ENCODE results near the gene IL1A. TPM values are rescaled to one million over a fixed set of nuclear protein-coding genes. Genes with fewer than 3 reads are reported as not detected.

IL1A gene
- total and polyA plus RNA-seq, 2 donors (not counting 3 experiments of a cell fraction or from before 2014, with no cell fraction given), result 0.29 to 1.4 TPM

DNA sequence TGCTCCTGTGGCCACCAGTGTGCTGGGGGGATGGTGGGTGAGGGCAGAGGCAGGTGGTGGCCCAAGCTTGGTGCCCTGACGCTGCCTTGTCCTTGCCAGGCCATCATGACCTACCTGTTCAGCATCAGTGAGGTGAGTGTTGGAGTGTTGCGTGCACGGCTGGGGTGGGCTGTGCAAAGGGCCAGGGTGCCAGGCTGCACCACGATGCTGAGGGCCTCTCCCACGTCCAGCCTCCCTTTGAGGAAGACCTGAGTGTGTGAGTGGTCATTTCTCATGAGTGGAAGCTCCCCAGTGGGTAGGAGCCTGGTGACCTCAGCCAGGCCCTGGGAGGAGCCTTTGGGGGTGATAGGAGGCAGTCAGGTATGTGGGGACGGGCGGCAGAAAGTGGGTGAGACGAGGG is 60.3 kb downstream of the IL1A start:
- no peak for FAIRE-seq
- H3K9ac ChIP-seq (replicated peaks; ENCODE audit: extremely low read depth, insufficient read depth, low read length), result no peak overlapping the region
- TF ChIP-seq EZH2 (IDR thresholded peaks at IDR 0.05; ENCODE audit: borderline replicate concordance, low read depth, low read length, severe bottlenecking), result no peak
- TF ChIP-seq POLR2AphosphoS5 (IDR thresholded peaks at IDR 0.05; ENCODE audit: insufficient read depth, low read depth, low read length), result no peak
- TF ChIP-seq, protein P1, sequence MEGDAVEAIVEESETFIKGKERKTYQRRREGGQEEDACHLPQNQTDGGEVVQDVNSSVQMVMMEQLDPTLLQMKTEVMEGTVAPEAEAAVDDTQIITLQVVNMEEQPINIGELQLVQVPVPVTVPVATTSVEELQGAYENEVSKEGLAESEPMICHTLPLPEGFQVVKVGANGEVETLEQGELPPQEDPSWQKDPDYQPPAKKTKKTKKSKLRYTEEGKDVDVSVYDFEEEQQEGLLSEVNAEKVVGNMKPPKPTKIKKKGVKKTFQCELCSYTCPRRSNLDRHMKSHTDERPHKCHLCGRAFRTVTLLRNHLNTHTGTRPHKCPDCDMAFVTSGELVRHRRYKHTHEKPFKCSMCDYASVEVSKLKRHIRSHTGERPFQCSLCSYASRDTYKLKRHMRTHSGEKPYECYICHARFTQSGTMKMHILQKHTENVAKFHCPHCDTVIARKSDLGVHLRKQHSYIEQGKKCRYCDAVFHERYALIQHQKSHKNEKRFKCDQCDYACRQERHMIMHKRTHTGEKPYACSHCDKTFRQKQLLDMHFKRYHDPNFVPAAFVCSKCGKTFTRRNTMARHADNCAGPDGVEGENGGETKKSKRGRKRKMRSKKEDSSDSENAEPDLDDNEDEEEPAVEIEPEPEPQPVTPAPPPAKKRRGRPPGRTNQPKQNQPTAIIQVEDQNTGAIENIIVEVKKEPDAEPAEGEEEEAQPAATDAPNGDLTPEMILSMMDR (IDR thresholded peaks at IDR 0.05; ENCODE audit: extremely low read depth in 1 of 2, insufficient read depth in 1 of 2, low read depth in 1 of 2, low read length in 2 of 2), result no peak
- no peak for TF ChIP-seq POLR2A (IDR thresholded peaks at IDR 0.05; ENCODE audit: low read depth, low read length)
- dilution Hi-C loops (cut with MboI; ENCODE audit: extremely low pct_ligation_motif_present, low sequenced_read_pairs) (no loop called here), intact Hi-C loops (cut with micrococcal nuclease) (no loop called here)
- H4K20me1 ChIP-seq (replicated peaks; ENCODE audit: control insufficient read depth, extremely low read depth, insufficient read depth, low read length), result no peaks in the 10 kb centered on the region
- peaks cover 0 to 1% of the 10 kb centered on the region in 2 experiments for H3K27me3 ChIP-seq (ENCODE audit: control insufficient read depth in 2 of 2, insufficient read depth in 2 of 2, low read length in 2 of 2)
- H3K79me2 ChIP-seq (ENCODE audit: control insufficient read depth, insufficient read depth, low read length), result no peaks in the 10 kb centered on the region
- no peaks in the 10 kb centered on the region for H3K9me1 ChIP-seq (replicated peaks; ENCODE audit: control insufficient read depth, extremely low read depth, insufficient read depth, low read length)
- CTCF ChIA-PET, result interaction anchor here (1.8 to 9.1 kb wide), 5 partner anchors 78 to 218 kb away, joined by 4 to 207 read pairs (median 68); partner anchors contain the start of genes CHCHD5 and SLC20A1
- BruUV-seq (replicated peaks), result no TSS peak
- no peak for DNase-seq (ENCODE audit: low read depth, low spot score)
- H3K9me3 ChIP-seq (replicated peaks; ENCODE audit: control insufficient read depth, insufficient read depth, low read length), result no peaks in the 10 kb centered on the region
- H3K27ac ChIP-seq (ENCODE audit: insufficient read depth, low read depth, low read length), result no peak overlapping the region
- H3K4me1 ChIP-seq (ENCODE audit: control insufficient read depth, extremely low read depth, insufficient read depth, low read length), result peaks cover 3% of the 10 kb centered on the region
- POLR2A ChIA-PET, result no interaction called here
- H3K36me3 ChIP-seq (ENCODE audit: control insufficient read depth in 2 of 2, extremely low read depth in 1 of 2, insufficient read depth in 2 of 2, low read length in 2 of 2), result no peaks in the 10 kb centered on the region
- no peak overlapping the region for H3K4me3 ChIP-seq (replicated peaks in 1 of 3; ENCODE audit: insufficient read depth in 1 of 3, low read depth in 1 of 3, low read length in 3 of 3)
- H3K4me2 ChIP-seq (ENCODE audit: insufficient read depth, low read length), result no peak overlapping the region
- no peak overlapping the region for H2AFZ ChIP-seq (ENCODE audit: low read depth, low read length)

Other genes starting within 250 kb of the IL1A start
- gene POLR1B, start 242.0 kb downstream of the IL1A start, total RNA-seq, result 21.3 and 28.9 TPM in 2 replicates
- gene POLR1B, start 242.0 kb downstream of the IL1A start, polyA plus RNA-seq, result 12.2 and 13.8 TPM in 2 replicates
- 22.2 and 23.6 TPM in 2 replicates for gene CHCHD5, start 199.9 kb downstream of the IL1A start, total RNA-seq
- gene CHCHD5, start 199.9 kb downstream of the IL1A start, polyA plus RNA-seq, result 44.7 and 63.5 TPM in 2 replicates
- 141 and 149 TPM in 2 replicates for gene SLC20A1, start 138.6 kb downstream of the IL1A start, total RNA-seq
- 47.0 and 52.7 TPM in 2 replicates for gene SLC20A1, start 138.6 kb downstream of the IL1A start, polyA plus RNA-seq
- gene NT5DC4, start 63.5 kb downstream of the IL1A start, total RNA-seq, result not detected in 2 replicates
- gene NT5DC4, start 63.5 kb downstream of the IL1A start, polyA plus RNA-seq, result not detected in 2 replicates
- 25.2 and 30.7 TPM in 2 replicates for gene CKAP2L, start 19.9 kb downstream of the IL1A start, total RNA-seq
- 2.3 and 3.4 TPM in 2 replicates for gene CKAP2L, start 19.9 kb downstream of the IL1A start, polyA plus RNA-seq
- gene IL1B, start 52.3 kb upstream of the IL1A start, total RNA-seq, result not detected in 2 replicates
- 0.25 TPM in 1 of 2 replicates, not detected in the other for gene IL1B, start 52.3 kb upstream of the IL1A start, polyA plus RNA-seq
- gene IL37, start 126.7 kb upstream of the IL1A start, total RNA-seq, result not detected in 2 replicates
- not detected in 2 replicates for gene IL37, start 126.7 kb upstream of the IL1A start, polyA plus RNA-seq
- gene IL36G, start 193.5 kb upstream of the IL1A start, total RNA-seq, result not detected in 2 replicates
- not detected in 2 replicates for gene IL36G, start 193.5 kb upstream of the IL1A start, polyA plus RNA-seq
- gene IL36A, start 221.0 kb upstream of the IL1A start, total RNA-seq, result not detected in 2 replicates
- not detected in 2 replicates for gene IL36A, start 221.0 kb upstream of the IL1A start, polyA plus RNA-seq

All from endothelial cell of umbilical vein (primary cell).